H1 (cell line): Measurements from ENCODE around the gene AIFM2.

Experiments
- BACH1 ChIP-seq: IDR thresholded peaks from 2 replicates; pipeline ENCODE4 v1.6.1; 2012; ENCODE audit warnings: low read length, improper control_type of control experiment
- BRCA1 ChIP-seq: IDR thresholded peaks from 2 replicates; pipeline ENCODE4 v1.6.1; 2012; ENCODE audit warnings: low read depth, low read length, improper control_type of control experiment
- CEBPB ChIP-seq: IDR thresholded peaks from 2 replicates; pipeline ENCODE4 v1.6.1; 2012; ENCODE audit warnings: low read depth, low read length
- CHD1 ChIP-seq: IDR thresholded peaks from 2 replicates; pipeline ENCODE4 v1.6.1; 2012; ENCODE audit warnings: low read depth, low read length, improper control_type of control experiment
- CREB1 ChIP-seq: IDR thresholded peaks from 2 replicates; pipeline ENCODE4 v1.6.1; 2012; ENCODE audit warnings: inconsistent platforms
- EGR1 ChIP-seq: IDR thresholded peaks from 2 replicates; pipeline ENCODE4 v1.6.1; 2011; ENCODE audit warnings: low read depth, low read length, borderline replicate concordance
- EP300 ChIP-seq, 2 experiments: IDR thresholded peaks; 1 replicate in 1 of 2; 2 replicates in 1 of 2; pipeline ENCODE4 v1.6.1; 2011 to 2012; ENCODE audit warnings: low read depth in 2 of 2, low read length in 2 of 2, mild to moderate bottlenecking in 2 of 2, borderline replicate concordance in 1 of 2, inconsistent platforms in 1 of 2, moderate library complexity in 1 of 2
- GABPA ChIP-seq: IDR thresholded peaks from 2 replicates; pipeline ENCODE4 v1.6.1; 2011; ENCODE audit warnings: mild to moderate bottlenecking, low read length, moderate library complexity, borderline replicate concordance; ENCODE audit not compliant: insufficient read depth
- POLR2A ChIP-seq, 2 experiments: IDR thresholded peaks; 1 replicate in 1 of 2; 2 replicates in 1 of 2; pipeline ENCODE4 v1.6.1; 2011; ENCODE audit warnings: low read depth in 2 of 2, low read length in 2 of 2, mild to moderate bottlenecking in 2 of 2; ENCODE audit errors: control extremely low read depth in 1 of 2
- POLR2AphosphoS5 ChIP-seq: IDR thresholded peaks from 2 replicates; pipeline ENCODE4 v1.6.1; 2011; ENCODE audit warnings: low read depth, low read length
- RAD21 ChIP-seq, 2 experiments: IDR thresholded peaks in 1 of 2; conservative IDR thresholded peaks in 1 of 2; 2 replicates each; pipeline ENCODE4 v1.6.1; 2011; ENCODE audit warnings: low read depth in 2 of 2, low read length in 2 of 2, improper control_type of control experiment in 1 of 2, inconsistent platforms in 1 of 2, mild to moderate bottlenecking in 1 of 2, moderate library complexity in 1 of 2
- TF ChIP-seq, protein P1 (sequence below), 3 experiments: IDR thresholded peaks; 1 replicate in 2 of 3; 2 replicates in 1 of 3; pipeline versions ENCODE4 v1.5.1 to v1.6.1; 2011; ENCODE audit warnings: low read length in 3 of 3, mild to moderate bottlenecking in 3 of 3, inconsistent platforms in 2 of 3, low read depth in 1 of 3, moderate library complexity in 1 of 3; ENCODE audit not compliant: insufficient read depth in 1 of 3; ENCODE audit errors: control extremely low read depth in 1 of 3

DNA sequence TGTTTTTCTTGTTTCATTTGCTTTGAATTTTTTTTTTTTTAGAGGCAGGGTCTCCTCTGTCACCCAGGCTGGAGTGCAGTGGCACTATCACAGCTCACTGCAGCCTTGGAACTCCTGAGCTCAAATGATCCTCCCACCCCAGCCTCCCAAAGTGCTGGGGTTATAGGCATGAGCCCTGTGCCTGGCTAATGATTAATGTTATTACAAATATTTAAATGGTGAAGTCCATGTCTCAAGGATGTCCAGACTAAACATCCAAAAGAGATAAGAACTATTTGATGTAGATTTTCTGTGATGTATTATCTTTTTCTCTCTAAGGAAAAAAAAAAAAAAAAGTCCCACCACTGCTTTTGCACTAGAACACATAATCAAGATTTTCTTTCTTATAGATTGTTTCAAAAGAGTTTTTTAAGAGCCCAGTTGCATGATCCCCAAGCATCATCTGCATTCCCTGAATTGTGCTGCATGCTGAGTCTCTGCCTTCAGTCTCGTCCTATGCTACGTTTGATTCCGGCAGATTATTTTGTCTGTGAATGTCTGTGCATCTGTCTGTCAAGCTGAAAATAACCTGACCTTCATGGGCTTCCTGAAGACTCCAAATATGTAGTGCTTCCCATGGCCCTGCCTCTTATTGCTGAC, 46.5 kb downstream of the AIFM2 start:
- TF ChIP-seq POLR2A (IDR thresholded peaks at IDR 0.05; ENCODE audit: control extremely low read depth in 1 of 2, low read depth in 2 of 2, low read length in 2 of 2) (no peak), EP300 (IDR thresholded peaks at IDR 0.05; ENCODE audit: borderline replicate concordance in 1 of 2, low read depth in 2 of 2, low read length in 2 of 2) (no peak), BACH1 (no peak), CREB1 (no peak), RAD21 (IDR thresholded peaks at IDR 0.05 in 1 of 2, conservative IDR thresholded peaks at IDR 0.05 in 1 of 2; ENCODE audit: low read depth in 2 of 2, low read length in 2 of 2) (no peak), CHD1 (no peak), BRCA1 (no peak), POLR2AphosphoS5 (no peak), GABPA (no peak), EGR1 (no peak), CEBPB (no peak)
- TF ChIP-seq, protein P1, sequence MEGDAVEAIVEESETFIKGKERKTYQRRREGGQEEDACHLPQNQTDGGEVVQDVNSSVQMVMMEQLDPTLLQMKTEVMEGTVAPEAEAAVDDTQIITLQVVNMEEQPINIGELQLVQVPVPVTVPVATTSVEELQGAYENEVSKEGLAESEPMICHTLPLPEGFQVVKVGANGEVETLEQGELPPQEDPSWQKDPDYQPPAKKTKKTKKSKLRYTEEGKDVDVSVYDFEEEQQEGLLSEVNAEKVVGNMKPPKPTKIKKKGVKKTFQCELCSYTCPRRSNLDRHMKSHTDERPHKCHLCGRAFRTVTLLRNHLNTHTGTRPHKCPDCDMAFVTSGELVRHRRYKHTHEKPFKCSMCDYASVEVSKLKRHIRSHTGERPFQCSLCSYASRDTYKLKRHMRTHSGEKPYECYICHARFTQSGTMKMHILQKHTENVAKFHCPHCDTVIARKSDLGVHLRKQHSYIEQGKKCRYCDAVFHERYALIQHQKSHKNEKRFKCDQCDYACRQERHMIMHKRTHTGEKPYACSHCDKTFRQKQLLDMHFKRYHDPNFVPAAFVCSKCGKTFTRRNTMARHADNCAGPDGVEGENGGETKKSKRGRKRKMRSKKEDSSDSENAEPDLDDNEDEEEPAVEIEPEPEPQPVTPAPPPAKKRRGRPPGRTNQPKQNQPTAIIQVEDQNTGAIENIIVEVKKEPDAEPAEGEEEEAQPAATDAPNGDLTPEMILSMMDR (IDR thresholded peaks at IDR 0.05; ENCODE audit: control extremely low read depth in 1 of 3, insufficient read depth in 1 of 3, low read depth in 1 of 3, low read length in 3 of 3) = no peak
